Immature natural killer cell (primary cell): Measurements from ENCODE around the gene TSHZ2. TPM values are rescaled to one million over a fixed set of nuclear protein-coding genes. Genes with fewer than 3 reads are reported as not detected.
"Not testable (repeated sequence)": the region's sequence is repeated elsewhere in the genome, so short reads cannot be mapped to it uniquely, and the experiment has no call there.

Experiments used
- DNase-seq, 3 donors: peaks; one replicate each; pipeline ENCODE4 v3.0.0; 2022; ENCODE audit warnings: mixed read lengths in 1 of 3
- H3K27ac Mint-ChIP-seq, 6 donors: one replicate each; pipeline ENCODE4 v1.8.0; 2020; ENCODE audit warnings: mixed read lengths in 6 of 6, mild to moderate bottlenecking in 5 of 6, inconsistent platforms in 4 of 6, moderate library complexity in 3 of 6
- H3K27me3 Mint-ChIP-seq, 3 donors: one replicate each; pipeline ENCODE4 v1.8.0; 2020 to 2021; ENCODE audit warnings: low read depth in 3 of 3, mild to moderate bottlenecking in 3 of 3, mixed read lengths in 3 of 3, moderate library complexity in 3 of 3, inconsistent platforms in 1 of 3
- H3K36me3 Mint-ChIP-seq, 3 donors: one replicate each; pipeline ENCODE4 v1.8.0; 2020; ENCODE audit warnings: mixed read lengths in 3 of 3, inconsistent platforms in 2 of 3, mild to moderate bottlenecking in 2 of 3
- H3K4me1 Mint-ChIP-seq, 2 donors: one replicate each; pipeline ENCODE4 v1.8.0; 2020; ENCODE audit warnings: inconsistent platforms in 2 of 2, mild to moderate bottlenecking in 2 of 2, mixed read lengths in 2 of 2, moderate library complexity in 1 of 2
- H3K4me3 Mint-ChIP-seq, 5 donors: one replicate each; pipeline ENCODE4 v1.8.0; 2020; ENCODE audit warnings: mild to moderate bottlenecking in 5 of 5, mixed read lengths in 5 of 5, inconsistent platforms in 3 of 5, moderate library complexity in 3 of 5
- H3K9me3 Mint-ChIP-seq, 6 donors: one replicate each; pipeline ENCODE4 v1.8.0; 2020; ENCODE audit warnings: mild to moderate bottlenecking in 6 of 6, mixed read lengths in 6 of 6, inconsistent platforms in 4 of 6, moderate library complexity in 3 of 6
- polyA plus RNA-seq, 3 donors: library from polyadenylated mRNA; unstranded; fragments of 300-500 nt; fragmentation: Illumina TruSeq; gene quantifications; one replicate each; pipeline ENCODE4 v1.2.3, GENCODE V29; 2021

TSHZ2 gene
- polyA plus RNA-seq, 3 donors from 2014 or later, result not detected

DNA sequence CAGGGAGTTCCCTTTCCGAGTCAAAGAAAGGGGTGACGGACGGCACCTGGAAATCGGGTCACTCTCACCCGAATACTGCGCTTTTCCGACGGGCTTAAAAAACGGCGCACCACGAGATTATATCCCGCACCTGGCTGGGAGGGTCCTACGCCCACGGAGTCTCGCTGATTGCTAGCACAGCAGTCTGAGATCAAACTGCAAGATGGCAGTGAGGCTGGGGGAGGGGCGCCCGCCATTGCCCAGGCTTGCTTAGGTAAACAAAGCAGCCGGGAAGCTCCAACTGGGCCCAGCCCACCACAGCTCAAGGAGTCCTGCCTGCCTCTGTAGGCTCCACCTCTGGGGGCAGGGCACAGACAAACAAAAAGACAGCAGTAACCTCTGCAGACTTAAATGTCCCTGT, 500.7 kb downstream of the TSHZ2 start:
- H3K27me3 Mint-ChIP-seq, H3K27ac Mint-ChIP-seq, DNase-seq, H3K9me3 Mint-ChIP-seq, H3K36me3 Mint-ChIP-seq, H3K4me3 Mint-ChIP-seq, H3K4me1 Mint-ChIP-seq: not testable (repeated sequence)

DNA sequence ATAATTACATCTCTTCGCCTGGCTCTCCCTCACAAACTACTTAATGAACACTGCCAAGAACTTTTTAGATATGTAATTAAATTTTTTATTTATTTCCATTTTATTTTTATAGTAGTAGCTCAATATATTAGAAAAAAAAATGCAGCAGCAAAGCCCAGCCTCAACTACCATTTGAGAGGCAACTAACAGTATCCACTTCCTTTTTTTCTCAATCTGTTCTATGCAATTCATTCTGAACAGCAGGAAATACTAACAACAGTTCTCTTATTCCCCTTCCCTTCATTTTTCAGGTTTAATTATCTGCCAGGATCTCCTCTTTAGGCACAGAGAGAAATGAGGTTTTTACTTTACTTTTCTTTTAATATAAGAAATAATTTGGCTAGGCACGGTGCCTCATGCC, 508.8 kb downstream of the TSHZ2 start:
- Mint-ChIP-seq H3K4me1 (no peaks in the 10 kb centered on the region), H3K9me3 (no peaks in the 10 kb centered on the region)

DNA sequence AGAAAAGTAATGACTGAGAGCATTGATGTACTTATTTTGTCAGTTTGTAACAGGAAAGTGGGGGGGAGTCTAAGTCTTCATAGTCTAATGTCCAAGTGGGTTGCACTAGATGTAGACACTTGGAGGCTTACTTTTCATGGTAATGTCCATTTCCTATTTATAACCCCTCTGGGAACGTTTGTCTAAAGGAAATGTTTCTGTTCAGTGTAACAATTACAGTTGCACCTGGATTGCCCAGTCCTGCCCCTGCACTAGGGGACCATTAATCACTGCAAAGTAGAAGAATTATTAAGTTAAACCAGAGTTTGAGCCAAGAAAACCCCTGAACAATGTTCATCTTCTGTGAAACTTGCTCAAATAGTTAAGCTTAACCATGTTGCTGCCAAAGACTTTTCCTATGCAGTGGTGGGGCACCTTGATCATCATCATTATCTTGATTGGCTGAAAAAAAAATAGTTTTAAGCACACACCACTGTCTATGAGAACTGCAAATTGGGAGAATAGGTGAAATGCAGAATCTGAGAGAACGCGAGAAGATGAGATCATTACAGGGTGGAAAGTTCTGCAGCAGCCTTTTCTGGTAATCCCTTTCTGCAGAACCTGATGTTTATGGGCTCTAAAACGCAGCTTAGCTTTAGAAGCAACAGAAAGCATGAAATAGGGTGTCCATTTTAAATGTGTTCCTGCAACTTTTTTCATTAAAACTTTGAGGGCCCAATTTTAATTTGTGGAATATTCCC, 515.5 kb downstream of the TSHZ2 start:
- Mint-ChIP-seq H3K4me3 (no peak overlapping the region), H3K4me1 (no peaks in the 10 kb centered on the region), H3K36me3 (no peaks in the 10 kb centered on the region), H3K9me3 (no peaks in the 10 kb centered on the region), H3K27ac (no peak overlapping the region), H3K27me3 (peaks cover 3 to 11% (median 4%) of the 10 kb centered on the region in 3 donors)
- no peak for DNase-seq

More for the DNA sequence above, 508.8 kb downstream of the TSHZ2 start:
- Mint-ChIP-seq H3K27ac (no peak overlapping the region), H3K4me3 (no peak overlapping the region), H3K27me3 (peaks cover 0 to 5% (median 0%) of the 10 kb centered on the region in 3 donors), H3K36me3 (no peaks in the 10 kb centered on the region)
- DNase-seq, result no peak

DNA sequence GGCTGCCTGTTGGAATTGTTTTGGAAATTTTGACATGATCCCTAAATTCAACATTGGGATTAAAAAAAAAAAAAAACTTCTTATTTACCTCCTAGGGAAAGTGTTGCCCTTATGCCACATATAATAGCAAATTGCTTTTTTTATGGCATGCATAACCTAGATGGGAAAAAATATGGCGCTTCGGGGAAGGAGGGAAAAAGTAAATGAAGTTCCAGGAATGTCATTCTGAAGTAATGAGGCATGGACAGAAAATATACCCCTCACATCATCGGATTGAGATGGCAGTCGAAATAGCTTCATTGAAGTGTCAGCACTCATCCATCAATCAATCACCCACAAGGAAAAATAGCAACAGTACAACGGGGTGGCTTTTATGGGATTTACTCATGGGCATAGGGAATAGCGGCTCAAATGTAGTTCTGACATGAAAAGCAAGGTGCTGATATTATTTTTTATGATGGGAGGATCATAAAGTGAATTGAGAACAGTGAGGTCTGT, 516.7 kb downstream of the TSHZ2 start:
- H3K4me3 Mint-ChIP-seq, result no peak overlapping the region
- no peaks in the 10 kb centered on the region for H3K4me1 Mint-ChIP-seq
- peaks cover 3 to 11% (median 6%) of the 10 kb centered on the region in 3 donors for H3K27me3 Mint-ChIP-seq
- H3K27ac Mint-ChIP-seq, result no peak overlapping the region
- H3K36me3 Mint-ChIP-seq, result no peaks in the 10 kb centered on the region
- no peaks in the 10 kb centered on the region for H3K9me3 Mint-ChIP-seq
- DNase-seq, result no peak

DNA sequence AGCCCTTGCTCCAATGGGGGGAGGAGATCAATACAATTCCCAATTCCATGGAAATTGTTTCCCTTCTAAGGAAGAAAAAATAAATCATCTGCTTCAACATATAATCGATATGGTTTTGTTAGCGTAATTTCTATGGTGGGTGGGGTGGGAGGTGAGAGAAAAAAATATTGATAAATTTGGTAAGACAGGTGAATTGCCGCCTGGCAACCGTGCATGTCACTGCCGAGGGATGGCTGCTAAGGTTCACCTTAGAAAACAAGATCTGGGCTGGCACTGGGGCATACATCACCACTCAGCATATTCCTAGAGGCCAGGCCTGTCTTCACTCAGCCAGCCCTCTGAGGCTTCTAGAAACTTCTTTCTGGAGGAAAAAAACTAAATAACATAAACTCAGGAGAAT, 517.4 kb downstream of the TSHZ2 start:
- H3K36me3 Mint-ChIP-seq, result no peaks in the 10 kb centered on the region
- no peak for DNase-seq
- H3K4me3 Mint-ChIP-seq, result no peak overlapping the region
- H3K27ac Mint-ChIP-seq, result no peak overlapping the region
- no peaks in the 10 kb centered on the region for H3K4me1 Mint-ChIP-seq
- H3K9me3 Mint-ChIP-seq, result no peaks in the 10 kb centered on the region
- H3K27me3 Mint-ChIP-seq, result peaks cover 3 to 11% (median 7%) of the 10 kb centered on the region in 3 donors

DNA sequence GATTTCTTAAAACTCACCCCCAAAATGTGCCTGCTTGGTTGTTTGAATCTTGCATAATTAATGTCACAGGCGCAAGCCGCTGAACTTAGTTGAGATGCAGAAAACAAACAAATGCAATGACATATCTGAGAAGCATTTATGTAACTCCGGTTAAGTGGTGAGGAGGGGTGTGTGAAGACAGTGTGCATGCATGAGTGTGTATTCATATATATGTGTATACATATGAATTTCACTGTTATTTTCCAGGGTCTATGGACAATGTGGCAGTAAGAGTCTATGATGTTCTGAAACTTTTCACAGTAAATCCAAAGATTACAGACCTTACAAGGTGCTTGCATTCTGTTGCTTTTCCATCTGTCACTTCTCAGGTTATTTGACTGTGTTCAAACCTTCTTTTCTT, 518.5 kb downstream of the TSHZ2 start:
- H3K4me1 Mint-ChIP-seq, result no peaks in the 10 kb centered on the region
- no peaks in the 10 kb centered on the region for H3K9me3 Mint-ChIP-seq
- H3K27me3 Mint-ChIP-seq, result peaks cover 3 to 10% (median 7%) of the 10 kb centered on the region in 3 donors
- no peak overlapping the region for H3K27ac Mint-ChIP-seq
- H3K36me3 Mint-ChIP-seq, result no peaks in the 10 kb centered on the region
- no peak for DNase-seq
- no peak overlapping the region for H3K4me3 Mint-ChIP-seq

DNA sequence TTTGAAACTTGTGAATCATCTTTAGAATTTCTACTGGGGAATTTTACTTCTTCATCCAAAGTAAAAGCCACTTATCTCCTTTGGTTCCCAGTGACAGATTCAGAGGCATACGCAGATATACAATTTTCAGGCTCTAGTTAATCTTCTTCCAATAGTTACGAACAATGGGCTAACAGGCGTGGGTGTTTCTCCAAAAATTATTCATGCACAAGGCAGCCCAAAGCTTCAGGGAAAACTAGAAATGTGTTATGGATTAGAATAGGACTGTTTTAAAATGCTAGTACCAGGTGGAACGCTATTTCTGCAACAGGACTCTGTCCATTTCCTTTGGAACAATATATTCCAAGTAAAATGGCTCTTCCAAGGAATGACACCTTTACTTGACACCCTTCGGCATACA, 519.3 kb downstream of the TSHZ2 start:
- Mint-ChIP-seq H3K4me3 (no peak overlapping the region), H3K9me3 (no peaks in the 10 kb centered on the region), H3K4me1 (no peaks in the 10 kb centered on the region), H3K36me3 (no peaks in the 10 kb centered on the region), H3K27me3 (peaks cover 3 to 10% (median 7%) of the 10 kb centered on the region in 3 donors), H3K27ac (no peak overlapping the region)
- no peak for DNase-seq

DNA sequence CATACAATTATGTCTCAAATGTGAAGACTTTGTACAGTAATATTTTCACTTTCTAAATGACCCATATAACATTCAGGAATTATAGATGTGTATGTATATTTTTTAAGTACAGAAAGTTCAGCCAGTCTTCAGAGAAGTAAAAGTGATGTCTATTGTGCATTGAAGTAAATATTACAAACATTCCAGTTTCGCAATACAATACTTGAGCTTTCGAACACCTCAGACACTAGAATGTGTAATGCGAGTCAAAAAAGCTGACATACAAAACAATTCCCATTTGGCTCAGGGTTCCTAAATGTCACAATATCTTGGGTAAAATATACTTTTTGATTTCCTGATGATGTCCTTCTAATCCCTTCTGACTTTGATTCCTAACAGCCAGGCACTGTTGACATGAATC, 520.1 kb downstream of the TSHZ2 start:
- no peaks in the 10 kb centered on the region for H3K4me1 Mint-ChIP-seq
- no peak for DNase-seq

DNA sequence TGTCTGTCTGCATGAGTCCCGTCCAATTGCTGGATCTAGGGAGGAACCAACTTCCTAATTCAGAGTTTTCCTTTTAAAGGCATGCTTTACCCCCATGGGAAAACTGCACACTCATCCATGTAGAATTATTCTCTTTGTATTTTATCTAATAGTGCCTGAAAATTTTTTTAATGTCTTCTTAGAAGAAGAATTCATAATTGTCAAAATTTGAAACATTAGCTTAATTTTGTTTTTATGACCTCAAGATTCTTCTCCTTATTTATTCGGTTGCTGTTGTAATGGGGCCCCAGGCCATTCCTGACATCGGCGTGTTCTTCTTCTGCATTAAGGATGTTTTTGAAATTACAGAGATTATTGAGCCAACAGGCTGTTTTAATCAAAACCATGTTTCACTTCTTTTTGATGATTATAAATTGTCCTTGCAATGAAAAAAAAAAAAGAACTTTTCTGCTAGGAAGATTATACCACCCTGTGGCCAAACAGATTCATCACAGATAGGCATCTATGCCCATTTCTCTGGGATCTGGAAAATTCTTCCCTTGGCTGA, 521.2 kb downstream of the TSHZ2 start:
- Mint-ChIP-seq H3K27ac (no peak overlapping the region), H3K27me3 (peaks cover 3 to 16% (median 7%) of the 10 kb centered on the region in 3 donors), H3K4me3 (no peak overlapping the region), H3K9me3 (no peaks in the 10 kb centered on the region), H3K36me3 (no peaks in the 10 kb centered on the region), H3K4me1 (no peaks in the 10 kb centered on the region)
- DNase-seq, result no peak

More for the DNA sequence above, 520.1 kb downstream of the TSHZ2 start:
- H3K27ac Mint-ChIP-seq, result no peak overlapping the region
- no peak overlapping the region for H3K4me3 Mint-ChIP-seq
- H3K27me3 Mint-ChIP-seq, result peaks cover 3 to 10% (median 7%) of the 10 kb centered on the region in 3 donors
- no peaks in the 10 kb centered on the region for H3K36me3 Mint-ChIP-seq
- H3K9me3 Mint-ChIP-seq, result no peaks in the 10 kb centered on the region

DNA sequence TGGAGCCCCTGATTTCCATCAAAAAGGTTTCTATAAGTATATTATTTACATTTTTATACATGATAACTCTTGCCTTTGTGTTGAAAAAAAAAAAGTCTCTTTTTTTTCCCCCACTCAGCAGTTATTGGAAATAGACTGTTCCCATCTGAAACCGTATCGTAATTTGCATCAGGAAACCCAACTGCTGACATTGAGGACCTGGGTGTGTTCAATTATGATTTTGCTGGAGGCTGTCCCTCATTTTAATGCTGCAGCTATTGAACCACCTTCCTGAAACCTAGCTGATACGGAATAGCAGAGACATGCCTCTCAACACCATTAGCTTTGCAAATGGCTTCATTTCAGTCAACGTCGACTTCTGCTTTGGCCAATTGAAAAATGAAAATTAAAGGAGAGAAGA, 522.6 kb downstream of the TSHZ2 start:
- Mint-ChIP-seq H3K27me3 (peaks cover 6 to 17% (median 6%) of the 10 kb centered on the region in 3 donors), H3K4me3 (no peak overlapping the region), H3K4me1 (no peaks in the 10 kb centered on the region), H3K9me3 (no peaks in the 10 kb centered on the region), H3K27ac (no peak overlapping the region), H3K36me3 (no peaks in the 10 kb centered on the region)
- DNase-seq, result no peak

DNA sequence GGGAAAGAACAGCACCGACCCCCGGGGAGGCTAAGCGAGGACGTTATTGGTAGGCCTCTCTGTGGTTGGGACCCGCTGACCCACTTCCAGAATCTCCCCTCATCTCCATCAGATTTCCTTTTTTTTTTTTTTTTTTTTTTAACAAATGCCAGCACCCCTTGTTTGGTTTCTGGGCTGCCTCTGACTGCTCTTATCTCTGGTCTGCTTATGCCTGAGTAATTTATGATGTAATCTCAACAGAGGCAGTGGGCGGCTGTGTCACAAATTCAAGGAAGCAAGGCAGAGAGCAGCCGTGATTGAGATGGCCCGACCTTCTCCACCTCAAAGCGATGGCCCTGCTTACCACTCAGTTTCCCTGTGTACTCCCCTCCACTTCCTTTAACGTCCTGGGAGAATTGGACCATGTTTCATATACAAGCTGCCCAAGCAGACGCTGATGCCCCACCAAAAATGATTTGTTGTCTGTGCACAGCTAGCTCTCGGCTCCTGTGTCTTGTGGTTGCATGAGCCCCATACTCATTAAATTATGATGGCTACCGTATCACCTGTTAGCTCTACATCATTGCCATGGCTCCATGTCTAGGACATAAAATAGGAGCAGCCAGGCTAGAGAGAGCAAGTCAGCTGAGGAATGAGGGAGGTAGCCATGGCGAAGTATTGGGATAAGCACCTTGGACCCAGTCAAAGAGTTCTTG, 523.4 kb downstream of the TSHZ2 start:
- Mint-ChIP-seq H3K4me3 (no peak overlapping the region), H3K4me1 (no peaks in the 10 kb centered on the region), H3K9me3 (no peaks in the 10 kb centered on the region), H3K27ac (no peak overlapping the region), H3K27me3 (peaks cover 3 to 17% (median 4%) of the 10 kb centered on the region in 3 donors), H3K36me3 (no peaks in the 10 kb centered on the region)
- DNase-seq, result no peak

DNA sequence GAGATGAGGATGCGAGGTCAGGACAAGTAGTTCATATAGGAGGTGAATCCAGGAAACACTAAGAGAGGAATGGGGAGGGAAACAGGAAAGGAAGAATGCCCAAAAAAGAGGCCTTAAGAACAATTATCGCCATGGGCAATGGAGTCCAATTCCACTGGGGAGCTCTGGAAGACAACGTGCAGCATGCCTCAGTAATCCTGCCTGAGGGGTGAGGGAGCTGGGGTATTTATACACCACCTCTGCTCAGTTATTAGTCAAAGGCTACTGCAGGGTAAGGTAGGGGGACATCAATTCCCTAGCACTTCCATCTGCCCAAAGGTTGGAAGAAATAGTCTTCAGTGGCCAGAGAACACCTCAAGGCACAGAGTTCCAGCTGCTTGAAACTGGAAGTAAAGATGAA, 525.1 kb downstream of the TSHZ2 start:
- Mint-ChIP-seq H3K36me3 (no peaks in the 10 kb centered on the region), H3K27ac (no peak overlapping the region), H3K4me3 (no peak overlapping the region), H3K9me3 (no peaks in the 10 kb centered on the region), H3K4me1 (no peaks in the 10 kb centered on the region), H3K27me3 (peaks cover 3 to 10% (median 5%) of the 10 kb centered on the region in 3 donors)
- no peak for DNase-seq

DNA sequence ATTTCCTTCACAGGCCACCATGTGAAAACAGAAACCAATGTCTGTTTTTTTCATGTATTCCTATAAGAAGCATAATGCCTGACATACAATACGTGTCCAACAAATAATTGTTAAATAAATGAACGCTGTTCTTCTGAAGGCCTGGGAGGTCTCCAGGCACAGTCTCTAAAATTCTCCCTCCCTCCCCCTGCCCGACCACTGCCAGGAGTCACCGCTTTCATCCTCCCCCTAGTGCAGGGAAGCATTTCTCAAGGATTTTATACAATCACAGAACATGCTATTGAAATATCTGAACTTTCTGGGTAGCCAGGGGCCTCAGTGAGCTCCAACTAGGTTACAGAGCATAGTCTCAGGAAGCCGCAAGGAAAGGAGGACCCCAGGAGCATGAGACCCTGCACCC, 526.2 kb downstream of the TSHZ2 start:
- no peaks in the 10 kb centered on the region for H3K9me3 Mint-ChIP-seq
- H3K27ac Mint-ChIP-seq, result no peak overlapping the region
- no peak overlapping the region for H3K4me3 Mint-ChIP-seq
- DNase-seq, result no peak
- H3K4me1 Mint-ChIP-seq, result no peaks in the 10 kb centered on the region
- peaks cover 3 to 9% (median 5%) of the 10 kb centered on the region in 3 donors for H3K27me3 Mint-ChIP-seq
- no peaks in the 10 kb centered on the region for H3K36me3 Mint-ChIP-seq

DNA sequence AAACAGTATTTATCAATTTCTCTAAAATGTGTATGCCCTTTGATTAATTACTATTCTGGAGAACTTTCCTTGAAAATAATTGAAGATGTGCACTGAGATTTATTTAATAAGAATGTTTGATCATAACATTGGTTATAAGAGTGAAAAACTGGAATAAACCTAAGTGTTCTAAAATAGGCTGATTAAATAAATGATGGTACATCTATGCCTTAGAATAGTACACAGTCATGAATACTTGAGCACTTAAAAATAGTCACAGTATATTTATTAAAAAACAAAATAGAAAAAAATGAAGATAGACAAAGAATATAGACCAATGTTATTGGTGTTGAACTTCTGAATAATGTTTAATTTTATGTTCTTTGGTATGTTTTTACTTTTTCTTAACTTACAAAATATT, 528.5 kb downstream of the TSHZ2 start:
- H3K36me3 Mint-ChIP-seq, result no peaks in the 10 kb centered on the region
- H3K9me3 Mint-ChIP-seq, result no peaks in the 10 kb centered on the region
- H3K27ac Mint-ChIP-seq, result no peak overlapping the region
- DNase-seq, result no peak
- H3K4me1 Mint-ChIP-seq, result no peaks in the 10 kb centered on the region
- H3K4me3 Mint-ChIP-seq, result no peak overlapping the region
- H3K27me3 Mint-ChIP-seq, result peaks cover 0 to 7% (median 5%) of the 10 kb centered on the region in 3 donors
